HG03442 (cell line): ENCODE measurements around the gene ADAM12.

Experiments
- ATAC-seq: cut with Tn5 transposase; IDR thresholded peaks from one replicate; pipeline ENCODE4 v1.9.1; 2021; ENCODE audit warnings: mild to moderate bottlenecking, moderate library complexity; ENCODE audit not compliant: unreplicated experiment

ADAM12 gene

DNA sequence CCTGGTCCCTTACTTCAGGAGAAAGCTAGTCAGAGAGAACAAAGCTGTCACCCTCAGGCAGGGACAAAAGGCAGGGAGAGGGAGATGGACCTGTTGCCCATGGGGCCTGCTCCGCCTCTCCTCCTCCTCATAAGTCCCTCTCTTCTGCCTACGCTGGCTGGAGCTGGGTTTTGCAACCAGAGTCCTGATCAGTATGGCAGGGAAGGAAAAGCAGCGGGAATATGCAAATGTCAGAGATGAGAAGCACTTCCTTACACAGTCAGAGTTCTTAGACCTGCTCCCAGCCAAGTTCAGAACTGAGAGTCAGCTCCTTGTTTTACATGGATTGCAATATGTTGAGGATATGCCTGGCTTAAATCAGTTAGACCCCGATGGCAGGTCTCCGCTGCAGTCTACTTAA lies 231.1 kb downstream of the ADAM12 start:
- ATAC-seq, result no peak

DNA sequence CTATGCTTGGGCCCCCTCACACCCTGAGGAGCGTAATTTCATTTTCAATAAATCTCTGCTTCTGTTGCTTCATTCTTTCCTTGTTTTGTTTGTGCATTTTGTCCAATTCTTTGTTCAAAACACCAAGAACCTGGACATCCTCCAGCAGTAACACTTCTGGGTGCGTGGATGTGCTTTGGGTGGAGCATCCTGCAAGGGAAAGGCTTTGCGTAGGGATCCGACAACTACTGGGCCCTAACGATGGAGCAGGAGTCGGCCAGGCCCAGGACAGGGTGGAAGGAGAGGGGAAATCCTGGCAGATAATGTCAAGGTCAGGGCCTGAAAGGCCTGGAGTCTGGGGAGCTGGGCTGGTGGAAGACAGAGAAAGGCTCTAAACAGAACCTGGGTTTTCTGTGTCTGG lies 231.8 kb downstream of the ADAM12 start:
- no peak for ATAC-seq

DNA sequence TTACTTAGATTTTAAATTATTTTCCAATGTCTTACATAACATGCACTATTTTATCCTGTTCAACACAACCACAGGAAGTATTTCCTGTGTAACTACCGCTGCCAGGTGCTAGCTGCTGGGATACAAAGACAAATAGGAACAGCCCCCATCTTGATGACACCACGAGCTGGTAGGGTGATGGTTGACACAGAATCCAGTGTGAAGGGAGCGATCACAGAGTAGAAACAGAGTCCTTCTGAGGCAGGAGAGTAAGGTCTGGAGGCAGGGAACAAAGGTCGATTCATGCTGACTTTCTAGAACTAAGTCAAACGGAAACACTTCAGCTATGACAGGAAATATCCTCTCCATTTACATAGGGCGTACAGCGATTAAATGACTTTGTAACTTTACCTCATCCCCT lies 232.3 kb downstream of the ADAM12 start:
- ATAC-seq, result no peak

DNA sequence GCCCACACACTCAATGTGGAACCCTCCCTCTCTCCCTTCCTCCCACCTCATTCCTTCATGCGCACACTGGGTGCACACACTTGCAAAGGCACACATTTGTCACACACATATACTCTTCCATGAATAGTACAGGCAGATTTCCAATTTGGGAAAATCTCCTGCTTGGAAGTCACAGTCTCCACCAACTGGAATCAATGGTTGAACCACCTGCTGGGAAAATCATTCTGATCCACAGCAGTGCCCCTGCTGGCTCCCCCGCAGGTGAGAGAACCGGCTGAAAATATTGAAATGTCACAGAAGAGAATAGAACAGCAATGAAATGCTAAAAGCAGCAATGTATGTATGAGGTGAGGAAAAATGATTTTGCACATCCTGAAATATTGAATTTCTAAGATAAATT lies 232.7 kb downstream of the ADAM12 start:
- ATAC-seq, result no peak

DNA sequence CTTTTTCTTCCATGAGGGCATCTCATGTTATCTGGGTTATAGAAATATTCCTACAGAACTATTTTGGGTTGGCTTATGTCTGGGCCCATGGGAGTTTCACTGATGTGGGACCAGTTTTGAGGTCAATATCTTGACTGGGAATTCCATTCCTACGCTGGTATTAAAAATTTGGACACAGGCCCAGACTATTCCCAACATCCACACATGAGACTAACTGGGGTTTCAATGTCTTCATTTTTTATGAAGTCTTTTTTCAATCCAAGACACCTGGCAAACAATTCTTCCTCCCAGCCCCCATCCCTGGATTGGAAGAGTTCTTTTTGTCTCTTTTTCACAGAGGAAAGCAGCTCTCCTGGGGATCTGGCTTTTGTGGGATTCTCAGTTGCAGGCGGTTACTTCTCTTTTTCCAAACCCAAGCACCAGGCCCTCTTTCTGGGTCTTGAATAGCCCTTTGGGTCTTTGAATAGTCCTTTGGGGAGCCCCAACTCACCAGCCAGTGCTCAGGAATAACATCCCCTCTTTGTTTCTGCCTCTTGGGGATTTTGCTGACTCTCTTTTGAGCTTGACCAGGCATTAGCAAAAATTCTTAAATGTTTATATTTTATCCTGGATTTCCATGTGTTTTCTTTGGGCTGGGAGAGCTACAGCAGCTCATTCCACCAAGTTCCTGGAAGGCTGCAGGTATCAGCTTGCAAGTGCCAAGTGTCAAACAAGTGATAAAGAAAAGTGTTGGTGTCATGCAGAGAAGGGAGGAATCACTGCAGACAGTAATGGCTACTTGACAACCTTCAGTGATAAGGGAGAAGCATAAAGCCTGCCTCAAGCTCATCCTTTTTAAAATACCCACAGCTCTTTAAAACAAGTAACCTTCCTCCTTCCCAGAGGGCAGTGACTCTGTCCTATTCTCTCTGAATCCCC lies 234.3 kb downstream of the ADAM12 start:
- ATAC-seq, result no peak

DNA sequence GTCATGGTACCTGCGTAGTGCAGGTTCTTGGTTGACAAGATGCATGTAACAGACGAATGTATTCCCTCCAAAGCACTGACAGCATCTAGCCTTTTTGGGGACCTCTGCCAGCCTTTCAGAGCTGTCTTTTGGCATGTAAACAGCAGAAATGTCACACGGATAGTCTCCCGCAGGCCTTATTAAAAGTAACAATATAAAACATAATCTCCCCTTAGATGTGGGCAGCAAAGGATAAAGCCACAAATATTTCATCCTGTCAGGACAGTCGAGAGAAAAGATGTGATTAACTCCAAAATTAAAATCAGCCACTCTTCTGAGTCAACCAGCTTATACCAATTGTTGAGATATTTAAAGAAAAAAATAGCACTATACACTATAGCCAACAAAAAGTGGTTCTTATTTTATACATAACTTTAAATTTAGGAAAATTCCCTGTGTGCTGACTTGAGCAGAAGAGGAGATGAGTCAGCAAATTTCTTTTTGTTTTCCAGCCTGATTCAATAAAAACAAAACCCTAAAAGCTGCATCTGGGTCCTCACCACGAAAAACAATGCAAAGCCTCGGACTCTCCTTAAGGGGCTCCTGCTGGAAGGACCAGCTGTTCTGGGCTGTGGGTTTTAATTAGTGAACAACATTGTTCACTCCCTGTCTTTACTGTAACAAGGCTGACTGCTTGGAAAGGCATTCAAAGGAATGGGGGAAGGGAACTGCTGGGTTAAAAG lies 240.2 kb downstream of the ADAM12 start:
- no peak for ATAC-seq

DNA sequence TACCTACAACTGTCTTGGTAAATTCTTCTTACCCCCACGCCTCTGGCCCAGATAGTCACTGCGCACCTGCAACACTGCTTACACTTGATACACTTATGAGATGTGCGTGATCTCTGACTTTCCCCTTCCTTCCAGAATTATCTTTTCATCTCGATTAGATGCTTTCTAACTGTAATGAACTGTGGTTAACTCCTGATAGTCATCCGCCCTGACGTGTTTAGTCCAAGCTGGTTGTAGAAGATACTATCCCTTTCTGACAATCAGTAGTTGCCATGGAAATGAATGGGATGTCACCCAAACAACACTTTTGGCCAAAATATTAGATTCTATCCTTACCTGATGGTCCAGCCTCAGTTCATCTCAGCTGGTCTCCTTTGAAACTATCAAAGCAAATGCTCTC lies 241.5 kb downstream of the ADAM12 start:
- ATAC-seq, result no peak

DNA sequence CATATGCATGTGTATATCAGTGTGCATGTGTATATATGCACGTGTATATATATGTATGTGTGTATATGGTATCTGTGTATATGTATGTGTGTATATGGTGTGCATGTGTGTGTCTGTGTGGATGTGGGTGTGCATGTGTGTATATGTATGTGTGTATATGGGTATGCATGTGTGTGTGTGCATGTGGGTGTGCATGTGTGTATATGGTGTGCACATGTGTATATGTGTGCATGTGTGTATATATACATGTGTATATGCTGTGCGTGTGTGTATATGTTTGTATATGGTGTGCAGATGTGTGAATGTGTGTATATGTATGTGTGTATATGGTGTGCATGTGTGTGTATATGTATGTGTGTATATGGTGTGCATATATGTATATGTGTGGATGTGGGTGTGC lies 245.2 kb downstream of the ADAM12 start:
- no peak for ATAC-seq

DNA sequence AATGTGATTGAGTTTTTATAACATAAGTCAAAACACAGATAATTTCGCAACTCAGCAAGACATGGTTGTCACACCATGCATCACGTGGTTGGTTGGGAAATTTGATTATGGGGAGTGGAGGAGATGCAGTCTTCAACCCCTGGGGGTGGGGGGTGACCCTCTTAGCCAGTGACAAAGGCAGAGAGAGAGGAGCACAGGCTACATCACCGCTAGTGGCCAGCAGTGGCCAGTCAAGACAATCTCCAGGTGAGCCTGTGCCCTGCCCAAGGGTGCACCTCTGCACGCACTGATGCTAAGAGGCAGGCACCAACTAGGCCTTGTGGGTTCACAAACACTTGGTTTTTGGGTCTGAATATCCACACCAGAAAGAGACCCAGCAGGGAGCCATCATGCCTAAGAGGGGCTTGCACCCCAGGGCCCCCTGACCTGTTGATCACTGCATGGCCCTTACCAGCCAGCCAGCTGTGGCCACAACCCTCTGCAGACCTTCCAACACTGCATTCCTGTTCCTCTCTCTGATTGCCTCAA lies 247.5 kb downstream of the ADAM12 start:
- ATAC-seq, result no peak

DNA sequence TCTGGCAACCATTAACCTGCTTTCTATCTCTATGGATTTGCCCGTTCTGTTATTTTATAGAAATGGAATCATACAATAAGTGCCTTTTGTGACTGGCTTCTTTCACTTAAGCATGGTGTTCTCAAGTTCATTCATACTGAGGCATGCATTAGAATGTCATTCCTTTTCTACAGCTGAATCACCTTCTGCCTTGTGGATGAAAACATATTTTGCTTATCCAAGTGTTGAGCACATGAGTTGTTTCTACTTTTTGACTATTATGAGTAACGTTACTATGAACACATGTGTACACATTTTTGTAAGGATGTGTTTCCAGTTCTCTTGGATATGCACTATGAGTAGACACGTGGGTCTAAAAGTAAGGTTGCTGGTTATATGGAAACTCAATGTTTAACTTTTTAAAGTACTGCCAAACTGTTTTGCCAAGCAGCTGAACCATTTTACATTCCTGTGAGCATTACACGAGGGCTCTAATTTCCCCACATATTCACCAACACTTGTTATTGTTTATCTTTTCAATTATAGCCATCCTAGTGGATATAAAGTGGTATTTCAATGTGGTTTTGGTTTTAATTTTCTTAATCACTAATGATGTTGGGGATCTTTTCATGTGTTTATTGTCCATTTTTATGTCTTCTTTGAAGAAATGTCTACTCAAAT lies 250.6 kb downstream of the ADAM12 start:
- no peak for ATAC-seq

DNA sequence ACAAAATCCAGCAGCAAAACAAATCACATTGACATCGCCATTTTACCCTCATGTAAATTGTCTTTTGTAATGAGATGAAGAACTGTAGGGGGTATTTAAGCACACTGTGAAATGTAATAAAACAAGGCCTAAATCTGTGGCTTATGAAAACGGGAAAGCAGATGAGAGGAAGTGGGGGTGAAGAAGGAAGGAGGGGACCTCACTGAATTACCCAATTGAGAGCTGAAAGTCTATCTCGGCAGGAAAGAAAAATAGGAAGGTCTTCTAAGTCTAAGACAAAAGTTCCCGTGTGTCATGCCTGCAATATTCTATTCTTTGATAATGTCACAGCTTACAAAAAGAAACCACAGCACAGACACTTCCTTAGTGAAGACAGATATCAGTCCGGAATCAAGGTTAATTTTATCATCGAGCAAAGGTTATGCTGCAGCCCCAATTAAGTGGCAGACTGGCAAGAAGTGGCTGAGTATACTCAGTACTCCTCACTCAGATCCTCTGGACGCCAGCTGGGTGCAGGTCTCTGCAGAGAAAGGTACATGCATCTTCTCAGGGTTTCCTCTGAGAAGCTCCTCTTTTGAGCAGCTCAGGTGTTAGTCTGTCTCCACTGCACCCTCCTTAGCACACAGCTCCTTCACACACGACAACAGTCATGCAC lies 252.2 kb downstream of the ADAM12 start:
- ATAC-seq, result no peak

DNA sequence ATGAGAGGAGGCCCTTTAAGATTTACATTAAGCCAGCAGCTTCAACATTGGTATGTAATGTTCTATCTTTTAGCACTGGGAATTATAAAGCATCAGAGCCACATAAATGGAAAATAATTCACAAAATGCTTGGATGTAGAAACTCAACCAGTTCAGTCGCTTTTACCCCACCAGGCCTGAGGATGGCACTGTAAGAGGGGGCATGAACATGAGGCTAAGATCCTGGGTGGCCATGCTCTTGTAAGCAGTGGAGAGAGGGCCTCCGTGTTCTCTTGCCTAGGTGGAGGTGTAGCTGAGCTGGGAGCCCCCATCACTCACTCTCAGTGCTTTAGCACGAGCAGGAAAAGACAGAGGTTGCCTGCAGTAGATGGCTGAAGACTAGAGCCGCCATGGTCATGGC lies 253.1 kb downstream of the ADAM12 start:
- ATAC-seq, result no peak

DNA sequence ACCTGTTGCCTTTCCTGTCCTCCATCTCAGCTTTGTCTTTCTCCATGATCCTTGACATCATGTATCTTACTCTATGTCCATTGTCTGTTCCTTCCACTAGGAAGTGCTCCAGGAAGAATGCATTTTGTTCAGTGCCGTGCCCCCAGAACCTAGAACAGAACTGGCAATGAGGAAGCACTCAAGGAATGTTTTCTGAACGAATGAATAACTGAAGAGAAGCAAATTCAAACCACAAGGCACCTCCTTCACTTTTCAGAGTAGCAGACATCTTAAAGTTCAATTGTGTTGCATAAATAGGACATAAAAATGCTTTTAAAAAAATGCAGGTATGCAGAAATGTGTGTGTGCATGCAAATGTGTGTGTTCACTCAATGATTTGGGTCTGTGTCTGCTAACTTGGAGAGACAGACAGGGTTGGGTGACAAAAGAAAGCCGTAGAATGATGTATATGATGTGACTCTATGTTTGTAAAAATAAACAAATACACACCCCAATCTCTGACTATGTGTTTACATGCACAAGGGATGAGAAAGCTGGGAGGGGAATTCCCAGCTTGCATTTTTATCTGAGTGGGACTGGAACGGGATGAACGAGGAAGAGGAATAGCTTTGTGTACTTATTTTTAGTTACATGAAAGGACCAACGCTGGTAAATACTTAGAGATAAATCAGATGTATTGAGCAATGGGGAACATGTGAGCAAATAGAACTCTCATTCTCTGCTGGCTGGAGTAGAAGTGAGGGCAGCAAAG lies 254.2 kb downstream of the ADAM12 start:
- no peak for ATAC-seq

DNA sequence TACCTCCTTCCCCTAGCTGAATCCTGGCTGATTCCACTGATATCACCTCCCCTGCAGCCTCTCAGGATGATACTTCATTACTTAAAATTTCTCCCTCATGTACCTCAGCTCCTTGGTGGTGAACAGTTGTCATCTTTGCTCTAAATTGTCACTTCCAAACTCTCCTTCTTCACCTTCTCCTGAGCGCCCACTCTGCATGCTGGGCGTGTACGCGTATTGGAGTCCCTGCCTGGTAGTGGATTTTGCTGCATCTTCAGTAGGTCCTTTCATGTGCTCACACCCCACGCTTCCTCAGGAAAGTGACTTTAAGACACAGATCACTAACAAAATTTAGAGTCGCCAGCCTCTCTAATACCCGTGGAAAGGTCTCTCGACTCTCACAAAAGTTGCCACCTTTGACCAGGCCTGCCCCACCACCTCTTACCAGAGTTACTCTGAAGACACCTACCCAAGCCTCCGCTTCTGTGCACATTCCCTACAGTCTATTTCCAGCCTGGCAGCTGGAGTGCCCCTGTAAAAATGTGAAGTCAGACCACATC lies 255.1 kb downstream of the ADAM12 start:
- no peak for ATAC-seq

DNA sequence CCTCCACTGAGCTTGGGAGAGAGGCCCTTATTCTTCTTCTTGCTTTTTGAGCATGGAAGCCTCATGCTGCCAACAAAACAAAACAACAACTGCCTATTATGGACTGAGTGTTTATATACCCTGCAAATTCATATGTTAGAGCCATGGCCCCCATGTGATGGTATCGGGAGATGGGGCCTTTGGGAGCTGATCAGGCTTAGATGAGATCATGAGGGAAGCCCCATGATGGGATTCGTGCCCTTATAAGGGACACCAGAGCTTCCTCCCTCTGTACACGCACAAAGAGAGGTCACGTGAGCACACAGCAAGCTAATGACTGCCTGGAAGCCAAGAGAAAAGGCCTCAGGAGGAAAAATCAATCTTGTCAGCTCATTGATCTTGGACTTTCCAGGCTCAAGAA lies 256.9 kb downstream of the ADAM12 start:
- ATAC-seq, result no peak

DNA sequence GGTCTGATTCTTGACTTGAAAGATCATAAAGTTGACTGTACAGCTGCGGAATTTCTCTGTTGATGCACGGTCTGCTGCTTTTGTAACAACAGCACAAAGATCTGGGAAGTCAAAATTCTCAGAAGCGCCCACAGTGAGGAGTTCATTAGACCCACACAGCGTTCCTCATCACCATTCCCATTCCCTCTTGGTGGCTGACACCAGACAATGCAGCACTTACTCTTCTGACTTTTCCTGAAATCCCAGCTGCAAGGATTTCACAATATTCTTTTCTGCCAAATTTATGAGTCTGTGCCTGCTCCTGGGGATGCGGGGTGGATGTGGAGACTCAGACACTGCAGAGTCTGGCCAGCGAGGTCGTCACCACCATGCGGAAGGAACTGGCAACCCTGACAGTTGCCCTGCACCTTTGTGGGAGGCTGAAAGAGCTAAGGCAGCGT lies 258.0 kb downstream of the ADAM12 start:
- no peak for ATAC-seq

DNA sequence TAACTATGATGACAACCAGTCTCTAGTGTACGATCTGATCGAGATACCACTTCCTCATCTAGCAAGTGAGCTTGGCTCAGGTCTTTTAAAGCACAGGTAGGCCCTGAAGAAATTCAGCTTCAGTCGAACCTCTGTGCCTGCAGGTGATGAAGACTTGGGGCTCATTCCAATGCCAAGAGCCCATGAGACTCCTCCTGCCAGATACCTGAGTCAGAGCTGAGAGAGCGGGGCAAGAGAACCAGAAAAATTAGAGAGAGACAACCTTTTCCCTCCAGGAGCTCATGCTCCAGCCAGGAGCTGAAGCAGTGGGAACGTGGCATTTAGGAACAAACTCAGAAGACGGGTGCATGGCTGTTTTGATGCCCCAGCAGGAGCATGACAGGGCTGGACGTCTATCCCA lies 259.3 kb downstream of the ADAM12 start:
- ATAC-seq, result no peak

DNA sequence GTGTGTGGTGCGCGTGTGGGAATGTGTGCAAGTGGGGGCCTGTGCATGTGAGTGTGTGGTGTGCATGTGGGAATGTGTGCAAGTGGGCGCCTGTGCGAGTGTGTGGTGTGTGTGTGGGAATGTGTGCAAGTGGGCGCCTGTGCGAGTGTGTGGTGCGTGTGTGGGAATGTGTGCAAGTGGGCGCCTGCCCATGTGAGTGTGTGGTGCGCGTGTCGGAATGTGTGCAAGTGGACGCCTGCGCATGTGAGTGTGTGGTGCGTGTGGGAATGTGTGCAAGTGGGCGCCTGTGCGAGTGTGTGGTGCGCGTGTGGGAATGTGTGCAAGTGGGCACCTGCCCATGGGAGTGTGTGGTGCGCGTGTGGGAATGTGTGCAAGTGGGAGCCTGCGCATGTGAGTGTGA lies 259.7 kb downstream of the ADAM12 start:
- ATAC-seq, result no peak

DNA sequence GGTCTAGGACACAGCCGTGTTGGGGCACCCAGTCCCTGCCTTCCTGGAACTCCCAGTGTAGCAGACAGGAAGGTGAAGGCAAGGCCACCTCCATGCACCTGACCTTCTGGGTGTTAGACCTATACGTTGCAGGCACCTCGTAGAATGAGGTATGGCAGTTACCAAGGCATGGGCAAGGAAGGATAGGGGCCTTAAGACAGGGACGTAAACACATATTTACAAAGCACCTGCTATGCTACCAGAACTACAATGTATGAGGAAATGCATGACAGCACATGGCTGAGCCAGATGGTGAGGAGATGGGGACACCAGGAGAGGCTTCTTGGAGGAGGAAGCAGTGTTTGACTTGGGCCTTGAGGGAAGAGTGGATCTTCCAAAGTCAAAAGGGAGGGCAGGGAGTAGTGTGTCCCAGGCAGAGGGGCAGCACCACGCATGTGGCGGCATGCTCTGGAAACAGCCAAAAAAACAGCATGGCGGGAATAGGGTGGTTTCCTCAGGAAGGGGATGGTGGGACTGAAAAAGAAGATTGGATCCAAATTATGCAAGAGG lies 260.7 kb downstream of the ADAM12 start:
- no peak for ATAC-seq

DNA sequence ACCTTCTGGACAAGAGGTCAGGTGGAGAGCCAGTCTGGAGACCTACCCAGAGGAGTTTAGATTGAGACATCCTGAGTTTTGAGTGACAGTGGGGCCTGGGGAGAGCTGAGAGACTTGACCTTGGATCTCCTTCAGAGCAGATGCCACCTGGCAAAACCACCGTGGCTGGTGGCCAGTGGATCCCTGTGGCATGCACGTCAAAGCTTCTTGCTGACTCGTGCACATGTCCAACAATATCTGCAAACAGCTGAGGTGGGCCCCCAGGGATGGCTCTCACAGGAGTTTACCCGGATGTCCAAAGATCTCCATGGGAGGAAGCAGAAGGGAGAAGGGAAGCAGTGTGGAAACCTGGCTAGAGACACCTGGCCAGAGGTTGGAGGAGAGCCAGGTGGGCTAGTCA lies 261.4 kb downstream of the ADAM12 start:
- ATAC-seq, result no peak
